GM21390 (cell line): ENCODE measurements around the gene ARHGAP18.

Experiments
- ATAC-seq: cut with Tn5 transposase; IDR thresholded peaks from one replicate; pipeline ENCODE4 v1.9.1; 2021; ENCODE audit not compliant: unreplicated experiment

Gene ARHGAP18

GRCh38 chr6:129694036-129694435 is 15.9 kb downstream of the ARHGAP18 start:
- no peak for ATAC-seq

GRCh38 chr6:129692467-129692866 is 17.5 kb downstream of the ARHGAP18 start:
- no peak for ATAC-seq

- no peak for ATAC-seq
Observed at GRCh38 chr6:129691709-129692108, 18.3 kb downstream of the ARHGAP18 start.

GRCh38 chr6:129691043-129691640 is 18.8 kb downstream of the ARHGAP18 start:
- no peak for ATAC-seq

- ATAC-seq, result peak; percentile 73
Observed at GRCh38 chr6:129686941-129687627, 22.9 kb downstream of the ARHGAP18 start.

- no peak for ATAC-seq
Observed at GRCh38 chr6:129685662-129686031, 24.3 kb downstream of the ARHGAP18 start.

- ATAC-seq, result no peak
Observed at GRCh38 chr6:129684903-129685661, 24.9 kb downstream of the ARHGAP18 start.

GRCh38 chr6:129684323-129684884 is 25.6 kb downstream of the ARHGAP18 start:
- ATAC-seq, result no peak

GRCh38 chr6:129683601-129684322 is 26.2 kb downstream of the ARHGAP18 start:
- ATAC-seq, result peak; percentile 90

- ATAC-seq, result no peak
Observed at GRCh38 chr6:129681913-129682205, 28.1 kb downstream of the ARHGAP18 start.

- no peak for ATAC-seq
Observed at GRCh38 chr6:129680633-129681032, 29.3 kb downstream of the ARHGAP18 start.

- ATAC-seq, result no peak
Observed at GRCh38 chr6:129679758-129680157, 30.2 kb downstream of the ARHGAP18 start.

- ATAC-seq, result no peak
Observed at GRCh38 chr6:129679275-129679674, 30.7 kb downstream of the ARHGAP18 start.

GRCh38 chr6:129678463-129678862 is 31.5 kb downstream of the ARHGAP18 start:
- ATAC-seq, result no peak

- no peak for ATAC-seq
Observed at GRCh38 chr6:129677620-129678325, 32.2 kb downstream of the ARHGAP18 start.

GRCh38 chr6:129675669-129676472 is 34.1 kb downstream of the ARHGAP18 start:
- no peak for ATAC-seq

GRCh38 chr6:129673748-129674147 is 36.2 kb downstream of the ARHGAP18 start:
- ATAC-seq, result no peak

GRCh38 chr6:129672881-129673631 is 36.9 kb downstream of the ARHGAP18 start:
- peak; percentile 77 for ATAC-seq

- peak; percentile 23 for ATAC-seq
Observed at GRCh38 chr6:129672341-129672682, 37.7 kb downstream of the ARHGAP18 start.
